Measurements from ENCODE around the gene EMILIN2.

DNA sequence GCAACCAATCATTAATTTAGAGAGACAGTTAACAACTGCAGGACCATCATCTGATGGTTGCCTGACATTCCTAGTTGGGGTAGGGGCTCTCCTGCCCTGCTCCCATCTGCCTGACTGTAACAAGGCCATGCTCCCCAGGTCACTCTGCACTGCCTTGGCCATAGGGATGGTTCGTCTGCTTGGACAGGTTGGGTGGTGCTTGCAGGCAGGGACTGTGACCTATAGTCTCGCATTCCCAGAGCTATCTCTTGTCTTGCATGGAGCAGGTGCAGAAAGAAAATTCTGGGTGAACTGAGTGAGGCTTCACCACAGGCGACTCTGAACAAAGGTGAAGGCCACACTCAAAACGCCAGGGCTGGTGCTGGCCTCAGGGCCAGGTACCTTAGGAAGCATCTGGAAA lies 64.7 kb downstream of the EMILIN2 start:
- no peak for TF ChIP-seq POLR2A (IDR thresholded peaks at IDR 0.05; ENCODE audit: low read length)
- TF ChIP-seq GATA1 (IDR thresholded peaks at IDR 0.05; ENCODE audit: low read depth, low read length): no peak
